ENCODE measurements around the gene ATP6V0B. TPM values are rescaled to one million over a fixed set of nuclear protein-coding genes. Genes with fewer than 3 reads are reported as not detected.

The ATP6V0B gene
- total and polyA plus RNA-seq, 9 of the 15 experiments (the other 6 are each of a cell fraction or from before 2014, with no cell fraction given) = 137 to 328 (median 220) TPM

DNA sequence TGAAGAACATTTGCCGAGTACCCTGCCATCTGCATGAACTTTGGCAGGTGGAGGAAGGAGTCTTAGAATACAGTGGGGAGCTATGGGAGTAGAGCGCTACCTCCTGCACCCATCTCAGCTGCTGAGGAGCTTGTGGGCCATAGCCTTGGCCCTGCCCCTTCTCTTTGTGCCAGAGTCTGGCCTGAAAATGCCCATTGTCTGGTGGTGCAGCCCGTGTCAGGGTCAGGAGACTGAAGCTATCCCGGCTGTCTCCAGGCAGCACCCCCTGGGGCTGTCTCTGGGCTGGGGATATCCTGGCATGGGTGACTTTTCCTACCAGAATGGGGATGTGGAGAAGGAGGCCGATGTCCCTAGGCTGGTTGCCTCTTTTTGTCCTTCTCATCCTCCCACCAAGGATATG is 20.7 kb upstream of the ATP6V0B start:
- WGBS (ENCODE audit: insufficient coverage, low coverage, missing lambda C conversion rate) = 87% methylated on average over 4 of the region's 5 CpGs
- DNase-seq (ENCODE audit: extremely low read depth in 1 of 4, low spot score in 3 of 4) (no peak), FAIRE-seq (no peak), ATAC-seq (no peak)
- ChIA-PET CTCF (ENCODE audit: low intra/inter-chr PET ratio) (no interaction called here), POLR2A (interaction anchor here (0.6 to 1.6 kb wide), 3 partner anchors 18 to 89 kb away, joined by 3 to 7 read pairs (median 4); partner anchors contain the start of gene ATP6V0B)
- peaks cover 43% of the 10 kb centered on the region for H3K36me3 ChIP-seq (ENCODE audit: control insufficient read depth, insufficient read depth, low read length)
- no peak overlapping the region for H2AFZ ChIP-seq (ENCODE audit: low read depth, low read length)
- peaks cover 20 to 24% of the 10 kb centered on the region in 2 experiments; a peak in 4 of 5 replicates for H3K4me1 ChIP-seq (replicated peaks in 1 of 2; ENCODE audit: control insufficient read depth in 2 of 2, insufficient read depth in 2 of 2, low read length in 2 of 2)
- 0 out of 3 replicates have a peak, but pooled peaks cover 8% of the 10 kb centered on the region for H3K79me2 ChIP-seq (ENCODE audit: control insufficient read depth, insufficient read depth, low read length)
- no peaks in the 10 kb centered on the region for H3K27me3 ChIP-seq (ENCODE audit: control insufficient read depth in 2 of 2, insufficient read depth in 2 of 2, low read length in 2 of 2)
- no peak overlapping the region for H3K4me3 ChIP-seq
- intact Hi-C loops (cut with micrococcal nuclease) = no loop called here
- peaks cover 15% of the 10 kb centered on the region; the same call in 1 of the 2 replicates for H4K20me1 ChIP-seq (replicated peaks; ENCODE audit: control insufficient read depth, insufficient read depth, low read length)
- in situ Hi-C loops (cut with MboI) = no loop called here
- H3K9me1 ChIP-seq (ENCODE audit: control insufficient read depth, insufficient read depth, low read length) = no peaks in the 10 kb centered on the region
- H3K9ac ChIP-seq (ENCODE audit: insufficient read depth in 1 of 2, low read depth in 2 of 2, low read length in 2 of 2) = no peak overlapping the region
- H3K9me3 ChIP-seq (replicated peaks; ENCODE audit: control insufficient read depth, insufficient read depth, low read depth, low read length) = no peaks in the 10 kb centered on the region
- no peak overlapping the region for H3K27ac ChIP-seq (ENCODE audit: extremely low read depth, low read depth, low read length)
- TF ChIP-seq FOXJ2 (tag; IDR thresholded peaks at IDR 0.05) (no peak), ZNF133 (CRISPR knock-in tag; IDR thresholded peaks at IDR 0.05) (no peak)
- TF ChIP-seq, protein P1, sequence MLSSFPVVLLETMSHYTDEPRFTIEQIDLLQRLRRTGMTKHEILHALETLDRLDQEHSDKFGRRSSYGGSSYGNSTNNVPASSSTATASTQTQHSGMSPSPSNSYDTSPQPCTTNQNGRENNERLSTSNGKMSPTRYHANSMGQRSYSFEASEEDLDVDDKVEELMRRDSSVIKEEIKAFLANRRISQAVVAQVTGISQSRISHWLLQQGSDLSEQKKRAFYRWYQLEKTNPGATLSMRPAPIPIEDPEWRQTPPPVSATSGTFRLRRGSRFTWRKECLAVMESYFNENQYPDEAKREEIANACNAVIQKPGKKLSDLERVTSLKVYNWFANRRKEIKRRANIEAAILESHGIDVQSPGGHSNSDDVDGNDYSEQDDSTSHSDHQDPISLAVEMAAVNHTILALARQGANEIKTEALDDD (IDR thresholded peaks at IDR 0.05) = no peak
- no peak overlapping the region for H3K4me2 ChIP-seq (ENCODE audit: insufficient read depth, low read length)
- no TSS peak for BruUV-seq (replicated peaks)

DNA sequence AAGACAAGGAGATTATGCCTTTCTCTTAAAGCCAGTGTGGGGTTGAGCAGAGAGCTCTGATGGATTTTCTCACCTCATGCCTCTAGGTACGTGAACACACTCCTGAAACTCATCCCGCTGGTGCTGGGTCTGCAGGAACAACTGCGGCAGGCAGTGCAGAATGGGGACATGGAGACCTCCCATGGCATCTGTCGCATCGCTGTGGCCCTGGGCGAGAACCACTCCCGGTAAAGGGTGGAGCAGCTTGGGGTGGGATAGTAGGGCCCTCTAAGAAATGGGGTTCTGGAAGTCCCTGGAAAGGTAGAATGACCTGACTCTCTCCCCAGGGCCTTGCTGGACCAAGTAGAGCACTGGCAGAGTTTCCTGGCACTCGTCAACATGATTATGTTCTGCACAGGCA is 18.5 kb upstream of the ATP6V0B start:
- Histone ChIP-seq H3K9me3 (replicated peaks; ENCODE audit: control insufficient read depth, insufficient read depth, low read depth, low read length) (no peaks in the 10 kb centered on the region), H3K27me3 (ENCODE audit: control insufficient read depth in 2 of 2, insufficient read depth in 2 of 2, low read length in 2 of 2) (no peaks in the 10 kb centered on the region), H3K9me1 (ENCODE audit: control insufficient read depth, insufficient read depth, low read length) (no peaks in the 10 kb centered on the region), H3K4me3 (no peak overlapping the region), H3K4me1 (replicated peaks in 1 of 2; ENCODE audit: control insufficient read depth in 2 of 2, insufficient read depth in 2 of 2, low read length in 2 of 2) (peaks cover 15 to 20% of the 10 kb centered on the region in 2 experiments; a peak in 4 of 5 replicates), H3K79me2 (ENCODE audit: control insufficient read depth, insufficient read depth, low read length) (0 out of 3 replicates have a peak, but pooled peaks cover 6% of the 10 kb centered on the region), H3K27ac (ENCODE audit: extremely low read depth, low read depth, low read length) (no peak overlapping the region), H3K4me2 (ENCODE audit: insufficient read depth, low read length) (no peak overlapping the region), H2AFZ (ENCODE audit: low read depth, low read length) (no peak overlapping the region), H3K36me3 (ENCODE audit: control insufficient read depth, insufficient read depth, low read length) (peaks cover 47% of the 10 kb centered on the region; the same call in 2 of the 3 replicates), H3K9ac (ENCODE audit: insufficient read depth in 1 of 2, low read depth in 2 of 2, low read length in 2 of 2) (0 out of 4 replicates have a peak overlapping the region, but pooled peaks of 1 of the 2 experiments have one; percentile 5), H4K20me1 (replicated peaks; ENCODE audit: control insufficient read depth, insufficient read depth, low read length) (peaks cover 16% of the 10 kb centered on the region; the same call in 1 of the 2 replicates)
- FAIRE-seq = no peak
- in situ Hi-C loops (cut with MboI) = no loop called here
- DNase-seq (ENCODE audit: extremely low read depth in 1 of 4, low spot score in 3 of 4) = no peak
- 94% methylated on average over 8 of the region's 8 CpGs for WGBS (ENCODE audit: insufficient coverage, low coverage, missing lambda C conversion rate)
- intact Hi-C loops (cut with micrococcal nuclease) = no loop called here
- no peak for ATAC-seq
- BruUV-seq (replicated peaks) = no TSS peak
- POLR2A ChIA-PET = interaction anchor here (0.9 kb wide), 1 partner anchor 14 kb away, joined by 3 read pairs; the partner anchor contains the start of gene DPH2
- CTCF ChIA-PET (ENCODE audit: low intra/inter-chr PET ratio) = no interaction called here
- TF ChIP-seq THRB (CRISPR knock-in tag; conservative IDR thresholded peaks at IDR 0.05) = no peak
- no peak for TF ChIP-seq TSC22D4 (tag; IDR thresholded peaks at IDR 0.05)
- TF ChIP-seq NKRF (IDR thresholded peaks at IDR 0.05; ENCODE audit: borderline replicate concordance) = no peak
- no peak for TF ChIP-seq ZFP91 (CRISPR knock-in tag; IDR thresholded peaks at IDR 0.05)
- TF ChIP-seq ETV6 (IDR thresholded peaks at IDR 0.05; ENCODE audit: borderline replicate concordance in 1 of 2, low read depth in 2 of 2, low read length in 1 of 2) = no peak
- no peak for TF ChIP-seq ETV6 (CRISPR knock-in tag; IDR thresholded peaks at IDR 0.05; ENCODE audit: borderline replicate concordance)

Measured in K562 (cell line).